ENCODE measurements around the gene LTBP1.

- TF ChIP-seq CTCF (IDR thresholded peaks at IDR 0.05) (no peak), POLR2A (IDR thresholded peaks at IDR 0.05) (no peak)
These were observed 496.6 kb downstream of the LTBP1 start for GRCh38 chr2:33443274-33443829.
